HG02938 (cell line): ENCODE results near the gene C1GALT1C1L.
"Not testable (repeated sequence)": the region's sequence is repeated elsewhere in the genome, so short reads cannot be mapped to it uniquely, and the experiment has no call there.

Source experiments
- ATAC-seq: cut with Tn5 transposase; IDR thresholded peaks from one replicate; pipeline ENCODE4 v1.9.1; 2021; ENCODE audit warnings: mild to moderate bottlenecking, moderate library complexity; ENCODE audit not compliant: unreplicated experiment

Gene C1GALT1C1L

GRCh38 chr2:43657241-43657640, 19.0 kb downstream of the C1GALT1C1L start:
- no peak for ATAC-seq

- no peak for ATAC-seq
Observed at GRCh38 chr2:43653506-43653905, 22.7 kb downstream of the C1GALT1C1L start.

GRCh38 chr2:43648994-43649701, 27.1 kb downstream of the C1GALT1C1L start:
- ATAC-seq: no peak

- ATAC-seq: no peak
Observed at GRCh38 chr2:43643680-43644079, 32.5 kb downstream of the C1GALT1C1L start.

- ATAC-seq: no peak
Observed at GRCh38 chr2:43642363-43642762, 33.9 kb downstream of the C1GALT1C1L start.

GRCh38 chr2:43637030-43637803, 39.0 kb downstream of the C1GALT1C1L start, which contains the start of gene PLEKHH2:
Gene PLEKHH2, plus strand, starts transcription at chr2:43637260. Its CDS starts 7,414 bp downstream, at chr2:43644674.
- peak; percentile 97 for ATAC-seq

- ATAC-seq: no peak
Observed at GRCh38 chr2:43636621-43637020, 39.6 kb downstream of the C1GALT1C1L start.

GRCh38 chr2:43636153-43636552, 40.1 kb downstream of the C1GALT1C1L start:
- not testable (repeated sequence) for ATAC-seq

- no peak for ATAC-seq
Observed at GRCh38 chr2:43634604-43635306, 41.5 kb downstream of the C1GALT1C1L start.

- no peak for ATAC-seq
Observed at GRCh38 chr2:43631618-43632317, 44.5 kb downstream of the C1GALT1C1L start.
